ENCODE results near the gene CASKIN1.

The CASKIN1 gene

DNA sequence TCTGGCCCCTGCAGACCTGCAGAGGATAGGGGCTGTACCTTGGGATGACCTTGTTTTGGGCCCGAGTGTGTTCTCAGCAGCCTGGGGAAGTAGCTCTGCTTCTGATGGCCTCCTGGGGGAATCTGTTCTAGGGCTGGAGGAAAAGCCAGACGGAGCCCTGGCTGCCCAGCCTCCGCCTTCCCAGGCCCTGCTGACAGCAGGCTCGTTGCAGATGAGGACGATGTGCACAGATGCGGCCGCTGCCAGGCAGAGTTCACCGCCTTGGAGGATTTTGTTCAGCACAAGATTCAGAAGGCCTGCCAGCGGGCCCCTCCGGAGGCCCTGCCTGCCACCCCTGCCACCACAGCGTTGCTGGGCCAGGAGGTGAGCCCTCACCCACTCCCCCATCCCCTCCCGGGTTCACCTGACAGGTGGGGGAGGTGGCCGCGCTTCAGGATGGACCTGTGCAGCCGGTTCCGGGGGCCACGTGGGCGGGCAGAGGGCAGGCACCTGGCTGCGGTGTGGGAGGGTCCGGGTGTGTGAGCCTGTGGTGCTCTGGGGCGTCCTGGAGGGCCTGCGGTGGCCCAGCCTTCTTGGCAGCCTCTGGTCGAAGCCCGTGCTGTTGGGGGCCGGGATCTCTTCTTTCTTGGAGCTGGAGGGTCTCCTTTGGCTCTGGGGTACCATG, 31.9 kb upstream of the CASKIN1 start:
- Histone ChIP-seq H3K79me2 (ENCODE audit: insufficient read depth, low read length) (peaks cover 44% of the 10 kb centered on the region), H3K9ac (ENCODE audit: low read length) (no peak overlapping the region), H3K4me3 (ENCODE audit: insufficient read depth, low read length, poor library complexity, severe bottlenecking) (no peak overlapping the region), H3K27me3 (ENCODE audit: low read length) (no peaks in the 10 kb centered on the region), H4K20me1 (ENCODE audit: low read depth, low read length) (no peaks in the 10 kb centered on the region), H3F3A (ENCODE audit: insufficient read depth) (0 out of 2 replicates have a peak, but pooled peaks cover 4% of the 10 kb centered on the region), H2AFZ (ENCODE audit: low read depth, low read length, severe bottlenecking) (no peak overlapping the region), H3K4me2 (ENCODE audit: low read depth, low read length, poor library complexity, severe bottlenecking) (no peak overlapping the region), H3K9me2 (replicated peaks; ENCODE audit: insufficient read depth, low read length) (no peaks in the 10 kb centered on the region), H3K36me3 (ENCODE audit: low read length) (no peaks in the 10 kb centered on the region), H3K27ac (ENCODE audit: low read depth, low read length) (no peak overlapping the region), H3K9me3 (ENCODE audit: insufficient read depth, low read length) (no peaks in the 10 kb centered on the region)
- TF ChIP-seq, protein P1, sequence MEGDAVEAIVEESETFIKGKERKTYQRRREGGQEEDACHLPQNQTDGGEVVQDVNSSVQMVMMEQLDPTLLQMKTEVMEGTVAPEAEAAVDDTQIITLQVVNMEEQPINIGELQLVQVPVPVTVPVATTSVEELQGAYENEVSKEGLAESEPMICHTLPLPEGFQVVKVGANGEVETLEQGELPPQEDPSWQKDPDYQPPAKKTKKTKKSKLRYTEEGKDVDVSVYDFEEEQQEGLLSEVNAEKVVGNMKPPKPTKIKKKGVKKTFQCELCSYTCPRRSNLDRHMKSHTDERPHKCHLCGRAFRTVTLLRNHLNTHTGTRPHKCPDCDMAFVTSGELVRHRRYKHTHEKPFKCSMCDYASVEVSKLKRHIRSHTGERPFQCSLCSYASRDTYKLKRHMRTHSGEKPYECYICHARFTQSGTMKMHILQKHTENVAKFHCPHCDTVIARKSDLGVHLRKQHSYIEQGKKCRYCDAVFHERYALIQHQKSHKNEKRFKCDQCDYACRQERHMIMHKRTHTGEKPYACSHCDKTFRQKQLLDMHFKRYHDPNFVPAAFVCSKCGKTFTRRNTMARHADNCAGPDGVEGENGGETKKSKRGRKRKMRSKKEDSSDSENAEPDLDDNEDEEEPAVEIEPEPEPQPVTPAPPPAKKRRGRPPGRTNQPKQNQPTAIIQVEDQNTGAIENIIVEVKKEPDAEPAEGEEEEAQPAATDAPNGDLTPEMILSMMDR (IDR thresholded peaks at IDR 0.05; ENCODE audit: insufficient read depth, low read length, poor library complexity, severe bottlenecking) = no peak
- TF ChIP-seq EZH2phosphoT487 (conservative IDR thresholded peaks at IDR 0.05; ENCODE audit: low read length) = no peak

DNA sequence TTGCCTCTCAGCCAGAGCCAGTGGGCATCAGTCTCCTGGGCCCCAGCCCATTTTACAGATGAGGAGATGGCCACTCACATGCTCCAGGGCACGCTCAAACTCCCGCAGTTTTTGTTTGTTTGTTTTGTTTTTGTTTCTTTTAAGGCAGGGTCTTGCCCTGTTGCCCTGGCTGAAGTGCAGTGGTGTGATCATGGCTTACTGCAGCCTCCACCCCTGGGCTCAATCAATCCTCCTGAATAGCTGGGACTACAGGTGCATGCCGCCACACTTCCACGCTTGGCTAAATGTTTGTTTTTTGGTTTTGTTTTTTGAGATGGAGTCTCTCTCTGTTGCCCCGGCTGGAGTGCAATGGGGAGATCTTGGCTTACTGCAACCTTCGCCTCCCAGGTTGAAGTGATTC, 30.5 kb upstream of the CASKIN1 start:
- Histone ChIP-seq H3F3A (ENCODE audit: insufficient read depth) (peaks cover 4% of the 10 kb centered on the region; the same call in 1 of the 2 replicates), H3K4me2 (ENCODE audit: low read depth, low read length, poor library complexity, severe bottlenecking) (no peak overlapping the region), H3K9ac (ENCODE audit: low read length) (no peak overlapping the region), H3K27ac (ENCODE audit: low read depth, low read length) (no peak overlapping the region), H4K20me1 (ENCODE audit: low read depth, low read length) (no peaks in the 10 kb centered on the region), H3K27me3 (ENCODE audit: low read length) (no peaks in the 10 kb centered on the region), H3K9me2 (replicated peaks; ENCODE audit: insufficient read depth, low read length) (no peaks in the 10 kb centered on the region), H2AFZ (ENCODE audit: low read depth, low read length, severe bottlenecking) (no peak overlapping the region), H3K36me3 (ENCODE audit: low read length) (no peaks in the 10 kb centered on the region), H3K9me3 (ENCODE audit: insufficient read depth, low read length) (no peaks in the 10 kb centered on the region), H3K79me2 (ENCODE audit: insufficient read depth, low read length) (peaks cover 44% of the 10 kb centered on the region), H3K4me3 (ENCODE audit: insufficient read depth, low read length, poor library complexity, severe bottlenecking) (no peak overlapping the region)
- TF ChIP-seq, protein P1 (IDR thresholded peaks at IDR 0.05; ENCODE audit: insufficient read depth, low read length, poor library complexity, severe bottlenecking) = no peak
- no peak for TF ChIP-seq EZH2phosphoT487 (conservative IDR thresholded peaks at IDR 0.05; ENCODE audit: low read length)

DNA sequence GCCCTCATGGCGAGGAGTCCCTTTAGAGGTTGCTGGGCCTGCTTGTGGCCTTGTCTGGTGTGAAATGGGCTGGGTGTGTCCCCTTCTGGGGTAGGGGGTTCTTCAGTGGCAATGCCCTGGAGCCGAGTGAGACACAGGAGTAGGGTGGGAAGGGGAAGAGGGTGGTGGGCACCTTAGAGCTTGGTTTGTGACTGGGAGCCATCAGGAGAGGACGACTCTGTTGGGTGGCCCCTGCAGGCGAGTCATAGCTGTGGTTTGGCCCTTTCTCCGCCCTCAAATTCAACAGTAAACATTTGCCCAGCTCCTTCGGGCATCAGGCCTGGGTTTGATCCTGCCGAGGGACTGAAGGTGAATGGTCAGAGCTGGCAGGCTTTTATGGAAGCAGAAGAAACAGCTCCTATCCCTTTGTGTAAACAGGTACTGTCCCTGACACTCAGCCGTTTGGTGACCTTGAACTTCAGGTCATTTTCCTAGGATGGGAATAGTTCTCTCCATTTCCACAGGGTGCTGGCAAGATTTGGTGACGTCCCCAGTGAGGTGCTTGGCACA, 29.9 kb upstream of the CASKIN1 start:
- Histone ChIP-seq H3K9me2 (replicated peaks; ENCODE audit: insufficient read depth, low read length) (no peaks in the 10 kb centered on the region), H3K79me2 (ENCODE audit: insufficient read depth, low read length) (peaks cover 44% of the 10 kb centered on the region), H3K9me3 (ENCODE audit: insufficient read depth, low read length) (no peaks in the 10 kb centered on the region), H4K20me1 (ENCODE audit: low read depth, low read length) (no peaks in the 10 kb centered on the region), H3K9ac (ENCODE audit: low read length) (no peak overlapping the region), H3K27me3 (ENCODE audit: low read length) (no peaks in the 10 kb centered on the region), H3K27ac (ENCODE audit: low read depth, low read length) (no peak overlapping the region), H3K4me3 (ENCODE audit: insufficient read depth, low read length, poor library complexity, severe bottlenecking) (no peak overlapping the region), H3K4me2 (ENCODE audit: low read depth, low read length, poor library complexity, severe bottlenecking) (no peak overlapping the region), H2AFZ (ENCODE audit: low read depth, low read length, severe bottlenecking) (no peak overlapping the region), H3K36me3 (ENCODE audit: low read length) (no peaks in the 10 kb centered on the region), H3F3A (ENCODE audit: insufficient read depth) (peaks cover 4% of the 10 kb centered on the region; the same call in 1 of the 2 replicates)
- TF ChIP-seq, protein P1 (IDR thresholded peaks at IDR 0.05; ENCODE audit: insufficient read depth, low read length, poor library complexity, severe bottlenecking) = no peak
- no peak for TF ChIP-seq EZH2phosphoT487 (conservative IDR thresholded peaks at IDR 0.05; ENCODE audit: low read length)
